BJ (cell line): ENCODE results near the gene ABTB1. TPM values are rescaled to one million over a fixed set of nuclear protein-coding genes. Genes with fewer than 3 reads are reported as not detected.

ENCODE experiments used
- CTCF ChIA-PET: fragments of 350-600 bp; formaldehyde crosslinking; extraction: SDS; loops from one replicate; lab custom pipeline; 2021; ENCODE audit warnings: antibody characterized with exemption, inconsistent platforms; lab: Yijun Ruan, JAX
- POLR2A ChIA-PET: fragments of 300-600 bp; sonication (Branson Sonifier 250); formaldehyde crosslinking; extraction: SDS; loops from one replicate; lab custom pipeline; 2021; ENCODE audit warnings: antibody characterized with exemption; lab: Charles Lee
- DNase-seq: peaks from one replicate; pipeline ENCODE4 v3.0.0-alpha.2; 2011; ENCODE audit warnings: low read depth
- H3K27me3 ChIP-seq: 2 replicates; pipeline ENCODE4 v1.6.0; 2011; ENCODE audit warnings: low read length; ENCODE audit not compliant: control insufficient read depth, insufficient read depth
- H3K36me3 ChIP-seq: 2 replicates; pipeline ENCODE4 v1.5.1; 2011; ENCODE audit warnings: low read length; ENCODE audit not compliant: control insufficient read depth, insufficient read depth
- H3K4me3 ChIP-seq: 2 replicates; pipeline ENCODE4 v1.5.1; 2011; ENCODE audit warnings: low read depth, mild to moderate bottlenecking, control low read depth, low read length
- polyA plus RNA-seq: library from polyadenylated mRNA; depleted of rRNA; stranded (reverse); fragments of >200 nt; gene quantifications from 2 replicates; pipeline ENCODE4 v1.2.3, GENCODE V29; 2011
- TF ChIP-seq, protein P1 (sequence below): IDR thresholded peaks from 2 replicates; pipeline ENCODE4 v1.5.1; 2011; ENCODE audit warnings: low read depth, mild to moderate bottlenecking, control low read depth, inconsistent platforms, low read length, moderate library complexity; ENCODE audit not compliant: insufficient read depth

Gene ABTB1
- polyA plus RNA-seq, 1 experiment, result 46.5 TPM

DNA sequence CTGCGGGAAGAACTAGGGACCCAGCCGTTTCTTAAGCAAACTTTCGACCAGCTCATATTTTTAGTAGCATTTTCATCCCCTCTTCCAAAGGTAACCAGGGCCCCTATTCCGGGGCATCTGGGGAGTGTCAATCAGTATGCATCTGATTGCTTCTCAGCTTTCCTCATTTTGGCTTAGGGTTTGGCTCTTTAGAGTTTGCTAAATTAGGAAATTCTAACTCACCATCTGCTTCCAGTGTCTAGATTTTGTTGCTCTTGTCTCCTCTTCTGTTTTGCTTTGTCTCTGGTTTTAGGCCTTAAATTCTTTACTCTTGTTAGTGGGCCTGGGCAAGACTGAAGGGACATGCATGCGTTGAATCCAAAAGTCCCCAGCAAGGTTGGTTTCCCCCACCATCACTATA is 9.6 kb upstream of the ABTB1 start:
- Histone ChIP-seq H3K27me3 (no peaks in the 10 kb centered on the region; the same call in 1 of the 2 replicates), H3K4me3 (no peak overlapping the region), H3K36me3 (no peaks in the 10 kb centered on the region)
- ChIA-PET CTCF (interaction anchor here (0.6 to 0.9 kb wide), 2 partner anchors 11 to 19 kb away, joined by 3 to 4 read pairs; no protein-coding TSS in a partner anchor), POLR2A (no interaction called here)
- no peak for DNase-seq
- TF ChIP-seq, protein P1, sequence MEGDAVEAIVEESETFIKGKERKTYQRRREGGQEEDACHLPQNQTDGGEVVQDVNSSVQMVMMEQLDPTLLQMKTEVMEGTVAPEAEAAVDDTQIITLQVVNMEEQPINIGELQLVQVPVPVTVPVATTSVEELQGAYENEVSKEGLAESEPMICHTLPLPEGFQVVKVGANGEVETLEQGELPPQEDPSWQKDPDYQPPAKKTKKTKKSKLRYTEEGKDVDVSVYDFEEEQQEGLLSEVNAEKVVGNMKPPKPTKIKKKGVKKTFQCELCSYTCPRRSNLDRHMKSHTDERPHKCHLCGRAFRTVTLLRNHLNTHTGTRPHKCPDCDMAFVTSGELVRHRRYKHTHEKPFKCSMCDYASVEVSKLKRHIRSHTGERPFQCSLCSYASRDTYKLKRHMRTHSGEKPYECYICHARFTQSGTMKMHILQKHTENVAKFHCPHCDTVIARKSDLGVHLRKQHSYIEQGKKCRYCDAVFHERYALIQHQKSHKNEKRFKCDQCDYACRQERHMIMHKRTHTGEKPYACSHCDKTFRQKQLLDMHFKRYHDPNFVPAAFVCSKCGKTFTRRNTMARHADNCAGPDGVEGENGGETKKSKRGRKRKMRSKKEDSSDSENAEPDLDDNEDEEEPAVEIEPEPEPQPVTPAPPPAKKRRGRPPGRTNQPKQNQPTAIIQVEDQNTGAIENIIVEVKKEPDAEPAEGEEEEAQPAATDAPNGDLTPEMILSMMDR, result no peak

DNA sequence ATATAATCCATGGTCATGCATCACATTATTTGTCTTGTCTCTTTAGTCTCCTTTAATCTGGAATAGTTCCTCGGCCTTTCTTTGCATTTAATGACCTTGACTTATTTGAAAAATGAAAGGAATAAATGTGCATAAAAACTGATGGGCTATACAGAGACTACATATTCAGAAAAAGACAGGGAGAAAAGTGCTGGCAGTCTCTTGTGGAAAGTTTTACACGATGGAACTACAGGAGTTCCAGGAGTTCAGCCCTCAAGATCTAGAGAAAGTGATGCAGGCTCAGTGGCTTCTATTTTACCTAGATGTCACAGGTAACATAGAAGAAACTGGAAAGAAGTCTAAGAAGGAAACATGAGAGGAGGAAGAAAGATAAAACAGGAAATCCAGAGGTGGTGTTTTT is 7.6 kb upstream of the ABTB1 start:
- TF ChIP-seq, protein P1, result no peak
- CTCF ChIA-PET, result no interaction called here
- POLR2A ChIA-PET, result interaction anchor here (0.6 kb wide), 1 partner anchor 390 kb away, joined by 3 read pairs; no protein-coding TSS in a partner anchor
- H3K4me3 ChIP-seq, result no peak overlapping the region
- H3K27me3 ChIP-seq, result no peaks in the 10 kb centered on the region; the same call in 1 of the 2 replicates
- DNase-seq, result no peak
- H3K36me3 ChIP-seq, result no peaks in the 10 kb centered on the region

DNA sequence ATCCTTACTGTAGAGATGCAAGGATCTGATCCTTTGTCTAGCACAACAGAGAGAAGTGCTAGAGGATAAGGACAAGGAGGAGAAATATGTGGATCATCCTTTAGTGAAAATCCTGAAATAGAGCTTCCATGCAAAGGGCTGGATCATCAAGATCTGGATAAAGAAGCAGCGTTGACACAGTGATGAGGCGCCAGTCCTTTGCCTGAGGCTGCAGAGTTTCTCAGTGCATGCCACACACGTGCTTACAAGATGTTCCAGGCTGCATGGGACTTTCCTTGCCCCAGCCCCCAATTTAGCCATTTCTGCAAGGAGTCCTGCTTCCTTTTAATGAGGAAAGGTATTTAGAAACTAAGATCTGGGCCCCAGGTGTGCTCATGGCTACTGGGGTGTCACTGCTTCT is 7.2 kb upstream of the ABTB1 start:
- POLR2A ChIA-PET, result interaction anchor here (0.6 kb wide), 1 partner anchor 390 kb away, joined by 3 read pairs; no protein-coding TSS in a partner anchor
- TF ChIP-seq, protein P1, result no peak
- Histone ChIP-seq H3K27me3 (no peaks in the 10 kb centered on the region; the same call in 1 of the 2 replicates), H3K4me3 (no peak overlapping the region), H3K36me3 (no peaks in the 10 kb centered on the region)
- CTCF ChIA-PET, result interaction anchor here (0.5 kb wide), 1 partner anchor 346 kb away, joined by 3 read pairs; no protein-coding TSS in a partner anchor
- no peak for DNase-seq

DNA sequence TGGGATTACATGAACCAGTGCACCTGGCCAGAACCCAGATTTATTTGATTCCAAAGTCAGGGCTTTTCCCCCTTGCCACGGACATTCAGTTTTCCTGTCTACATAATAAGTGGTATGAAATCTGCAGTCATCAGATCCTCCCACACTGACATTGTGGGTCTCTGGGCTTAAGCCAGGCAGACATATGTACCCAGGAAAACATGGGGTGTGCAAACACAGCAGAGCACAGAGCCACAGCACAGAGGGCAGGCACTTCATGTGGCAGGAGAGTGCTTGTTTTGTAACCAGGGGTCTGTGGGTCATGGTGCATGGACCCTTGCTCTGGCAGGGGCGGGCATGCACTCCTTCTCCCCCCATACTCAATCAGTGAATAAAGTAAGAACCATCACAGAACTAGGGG is 6.1 kb upstream of the ABTB1 start:
- TF ChIP-seq, protein P1, result no peak
- Histone ChIP-seq H3K4me3 (no peak overlapping the region), H3K36me3 (no peaks in the 10 kb centered on the region), H3K27me3 (no peaks in the 10 kb centered on the region; the same call in 1 of the 2 replicates)
- POLR2A ChIA-PET, result no interaction called here
- no peak for DNase-seq
- CTCF ChIA-PET, result no interaction called here

DNA sequence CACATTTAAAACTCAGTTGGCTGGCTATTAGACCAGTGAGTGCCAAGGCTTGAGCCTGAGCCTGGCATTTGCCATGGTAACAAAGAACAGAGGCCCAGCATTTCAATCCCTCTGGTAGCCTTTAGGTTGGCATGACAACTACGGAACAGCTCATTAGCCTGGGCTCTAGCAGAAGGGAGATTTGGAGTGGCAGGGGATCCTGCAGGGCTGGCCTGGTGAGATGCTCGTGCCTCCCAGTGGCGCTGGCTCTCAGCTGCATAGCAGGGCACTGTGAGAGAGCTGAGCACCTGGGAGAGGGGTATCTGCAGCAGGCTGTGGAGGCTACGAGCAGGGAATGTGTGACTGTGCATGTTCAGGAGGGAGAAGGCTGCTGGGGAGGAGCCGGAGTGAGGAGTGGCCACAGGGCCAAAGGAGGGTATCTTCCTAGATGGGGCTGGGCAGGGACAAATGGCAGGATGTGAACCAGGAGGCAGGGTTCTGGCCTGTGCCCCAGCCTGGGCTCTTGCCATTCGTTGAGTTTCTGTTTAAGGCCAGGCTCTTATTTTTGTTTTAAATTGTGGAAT is 5.6 kb upstream of the ABTB1 start:
- Histone ChIP-seq H3K27me3 (no peaks in the 10 kb centered on the region; the same call in 1 of the 2 replicates), H3K36me3 (no peaks in the 10 kb centered on the region), H3K4me3 (no peak overlapping the region)
- DNase-seq, result no peak
- TF ChIP-seq, protein P1, result no peak
- ChIA-PET CTCF (interaction anchor here (1.2 kb wide), 1 partner anchor 30 kb away, joined by 6 read pairs; no protein-coding TSS in a partner anchor), POLR2A (no interaction called here)
